GM21528 (cell line): Measurements from ENCODE around the gene EIF3M.
"Not testable (repeated sequence)": the region's sequence is repeated elsewhere in the genome, so short reads cannot be mapped to it uniquely, and the experiment has no call there.

Experiments
- ATAC-seq: cut with Tn5 transposase; IDR thresholded peaks from one replicate; pipeline ENCODE4 v1.9.1; 2021; ENCODE audit warnings: mild to moderate bottlenecking, moderate library complexity; ENCODE audit not compliant: unreplicated experiment, low FRiP score

Gene EIF3M

GRCh38 chr11:32594272-32594671, 10.6 kb downstream of the EIF3M start:
- ATAC-seq = no peak

DNA sequence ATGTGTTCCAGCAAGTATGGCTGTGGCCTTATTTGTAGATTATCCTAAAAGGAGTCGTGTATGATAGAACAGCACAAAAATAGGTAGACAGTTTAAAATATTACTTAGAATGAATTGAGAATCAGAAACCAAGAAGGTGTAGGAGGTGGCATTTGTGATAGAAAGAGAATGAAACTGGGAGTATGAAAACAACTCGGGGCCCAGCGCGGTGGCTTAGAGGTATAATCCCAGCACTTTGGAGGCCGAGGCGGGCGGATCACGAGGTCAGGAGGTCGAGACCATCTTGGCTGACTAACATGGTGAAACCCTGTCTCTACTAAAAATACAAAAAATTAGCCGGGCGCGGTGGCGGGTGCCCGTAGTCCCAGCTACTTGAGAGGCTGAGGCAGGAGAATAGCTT, 12.5 kb downstream of the EIF3M start:
- not testable (repeated sequence) for ATAC-seq

DNA sequence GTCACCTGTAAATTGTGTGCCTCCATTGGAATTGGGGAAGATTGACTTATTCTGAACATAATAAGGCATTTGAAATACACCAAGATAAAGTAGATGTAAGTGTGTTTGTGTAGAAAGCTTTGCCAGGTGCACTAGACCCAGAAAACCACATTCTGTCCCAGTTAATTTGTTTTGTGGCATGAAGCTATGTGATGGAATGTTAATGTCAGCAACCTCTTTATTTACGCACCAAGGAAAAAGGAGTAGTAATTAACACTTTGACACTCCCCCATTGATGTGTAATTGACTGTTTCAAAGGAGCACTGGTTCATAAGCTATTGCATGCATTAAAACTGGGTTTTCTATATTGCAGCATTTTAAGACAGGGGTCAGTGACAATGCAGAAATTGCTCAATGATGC, 14.3 kb downstream of the EIF3M start:
- no peak for ATAC-seq

- no peak for ATAC-seq
Measured at GRCh38 chr11:32602657-32603415, 19.2 kb downstream of the EIF3M start.

GRCh38 chr11:32606220-32606619, 22.6 kb downstream of the EIF3M start:
- ATAC-seq = no peak

DNA sequence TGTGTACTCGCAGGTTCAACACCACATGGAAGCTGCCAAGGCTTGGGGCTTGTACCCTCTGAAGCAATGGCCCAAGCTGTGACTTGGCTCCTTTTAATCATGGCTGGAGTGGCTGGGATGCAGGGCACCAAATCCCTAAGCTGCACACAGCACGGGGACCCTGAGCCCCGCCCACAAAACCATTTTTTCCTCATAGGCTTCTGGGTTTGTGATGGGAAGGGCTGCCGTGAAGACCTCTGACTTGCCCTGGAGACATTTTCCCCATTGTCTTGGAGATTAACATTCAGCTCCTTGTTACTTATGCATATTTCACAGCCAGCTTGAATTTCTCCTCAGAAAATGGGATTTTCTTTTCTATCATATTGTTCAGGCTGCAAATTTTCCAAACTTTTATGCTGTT, 25.2 kb downstream of the EIF3M start:
- ATAC-seq = not testable (repeated sequence)

- ATAC-seq = no peak
Measured at GRCh38 chr11:32610797-32611352, 27.2 kb downstream of the EIF3M start.

DNA sequence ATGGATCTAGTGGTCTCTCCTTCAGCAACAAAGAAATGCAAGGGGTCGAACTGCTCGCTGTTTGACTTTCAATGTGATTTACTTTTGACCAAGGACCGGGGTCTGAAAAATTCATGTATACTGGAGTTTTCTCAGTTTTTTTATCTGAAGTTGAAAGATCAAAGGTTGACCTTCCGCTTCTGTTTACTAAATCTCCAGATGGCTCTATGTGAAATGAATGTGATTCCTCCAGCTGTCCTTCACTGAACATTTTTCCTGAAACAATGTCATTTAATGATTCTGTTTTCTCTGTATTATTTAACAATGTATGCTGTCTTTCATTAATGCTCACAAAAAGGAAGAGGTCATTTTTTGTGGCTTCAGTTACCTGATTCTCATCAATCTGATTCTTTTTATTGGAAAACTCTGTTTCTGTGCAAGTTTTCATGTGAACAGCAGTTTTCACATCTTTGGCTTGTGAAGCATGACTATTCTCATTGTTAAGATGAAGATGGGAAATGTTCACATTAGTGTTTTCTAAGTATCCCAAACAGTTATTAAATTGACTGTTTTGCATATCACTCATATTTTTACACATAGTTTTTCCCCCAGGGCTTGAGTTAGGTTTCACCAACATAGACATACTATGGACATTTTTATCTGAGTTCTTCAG, 30.0 kb downstream of the EIF3M start:
- ATAC-seq = no peak

GRCh38 chr11:32615422-32615821, 31.8 kb downstream of the EIF3M start:
- ATAC-seq = no peak

DNA sequence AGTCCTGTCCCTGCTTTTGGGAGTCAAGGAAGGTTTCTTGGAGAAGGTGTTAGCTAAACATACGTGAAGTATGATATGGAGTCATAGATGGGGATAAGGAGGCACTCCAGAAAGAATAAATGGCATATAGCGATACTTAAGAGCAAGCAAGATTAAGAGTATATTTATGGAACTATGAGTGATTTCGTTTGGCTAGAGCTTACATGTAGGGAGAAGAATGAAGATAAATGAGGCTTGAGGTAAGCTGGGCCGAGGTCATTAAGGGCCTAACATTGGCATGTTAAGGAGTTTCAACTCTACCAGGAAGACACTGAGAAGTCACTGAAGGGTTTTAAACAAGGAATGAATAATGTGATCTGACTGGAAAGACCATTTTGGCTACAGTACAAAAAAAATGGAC, 33.3 kb downstream of the EIF3M start:
- ATAC-seq = no peak

- no peak for ATAC-seq
Measured at GRCh38 chr11:32630844-32631243, 47.2 kb downstream of the EIF3M start.

DNA sequence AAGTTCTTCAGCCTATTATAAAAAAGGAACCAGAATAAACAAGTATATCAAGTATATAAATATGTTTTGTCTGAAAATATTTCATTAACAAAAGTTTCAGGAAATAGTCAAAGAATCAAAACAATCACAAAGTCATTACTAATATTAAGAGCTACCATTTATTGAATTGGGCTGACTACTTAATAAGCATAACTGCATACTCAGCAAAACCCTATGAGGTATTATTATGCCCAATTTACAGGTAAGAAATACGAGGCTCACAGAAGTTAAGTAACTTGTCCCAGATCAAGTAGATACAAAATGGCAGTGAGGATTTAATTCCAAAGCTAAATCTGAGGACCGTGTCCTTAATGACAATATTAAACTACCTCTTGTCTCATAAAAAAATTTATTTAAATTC, 52.2 kb downstream of the EIF3M start:
- ATAC-seq = no peak

DNA sequence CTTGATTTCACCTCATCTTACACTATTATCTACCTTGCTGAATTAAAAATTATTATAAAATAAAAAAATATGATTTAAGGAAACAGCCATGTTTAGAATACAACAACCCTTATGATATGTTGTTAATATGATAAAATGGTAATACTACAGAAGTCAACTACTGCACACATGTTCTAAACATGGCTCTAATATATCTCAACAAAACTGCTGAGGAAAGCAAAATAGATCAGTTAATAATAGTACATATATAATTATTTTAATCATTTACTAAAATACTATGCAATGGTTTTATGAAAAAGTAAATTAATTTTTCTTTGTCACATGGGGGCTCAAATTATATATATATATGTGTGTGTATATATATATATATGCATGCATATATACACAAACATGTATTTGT, 57.7 kb downstream of the EIF3M start:
- no peak for ATAC-seq

- ATAC-seq = no peak
Measured at GRCh38 chr11:32643526-32643925, 59.9 kb downstream of the EIF3M start.
